Endodermal cell (in vitro differentiated cells): ENCODE data around the gene PLB1. TPM values are rescaled to one million over a fixed set of nuclear protein-coding genes. Genes with fewer than 3 reads are reported as not detected.

Experiments used
- DNase-seq: peaks from one replicate; pipeline ENCODE4 v3.0.0-alpha.2; 2017
- H3K27ac ChIP-seq: 2 replicates; pipeline ENCODE4 v1.5.1; 2013; ENCODE audit warnings: mild to moderate bottlenecking, low read depth, low read length, moderate library complexity
- H3K27me3 ChIP-seq: 2 replicates; pipeline ENCODE4 v1.6.1; 2013; ENCODE audit warnings: mild to moderate bottlenecking, low read length, moderate library complexity; ENCODE audit not compliant: insufficient read depth, control insufficient read depth, poor library complexity, severe bottlenecking
- H3K36me3 ChIP-seq: 2 replicates; pipeline ENCODE4 v1.7.0; 2013; ENCODE audit warnings: mild to moderate bottlenecking, low read length, moderate library complexity; ENCODE audit not compliant: control insufficient read depth, insufficient read depth
- H3K4me1 ChIP-seq: one replicate; pipeline ENCODE4 v1.7.0; 2013; ENCODE audit warnings: low read length; ENCODE audit not compliant: control insufficient read depth, insufficient read depth
- H3K4me3 ChIP-seq: 2 replicates; pipeline ENCODE4 v1.5.1; 2013; ENCODE audit warnings: mild to moderate bottlenecking, low read length, moderate library complexity
- H3K9ac ChIP-seq: 2 replicates; pipeline ENCODE4 v1.6.1; 2013; ENCODE audit warnings: mild to moderate bottlenecking, low read length, moderate library complexity; ENCODE audit not compliant: poor library complexity, severe bottlenecking; ENCODE audit errors: extremely low read depth
- H3K9me3 ChIP-seq: 2 replicates; pipeline ENCODE4 v1.6.1; 2013; ENCODE audit warnings: mild to moderate bottlenecking, low read length, moderate library complexity; ENCODE audit not compliant: control insufficient read depth
- H3K27ac Mint-ChIP-seq: 2 replicates; pipeline ENCODE4 v1.8.0; 2020; ENCODE audit warnings: mixed read lengths
- H3K27me3 Mint-ChIP-seq: 2 replicates; pipeline ENCODE4 v1.8.0; 2021; ENCODE audit warnings: mild to moderate bottlenecking, mixed read lengths; ENCODE audit not compliant: insufficient read depth
- H3K36me3 Mint-ChIP-seq: 2 replicates; pipeline ENCODE4 v1.8.0; 2020; ENCODE audit warnings: low read depth, mixed read lengths
- H3K4me1 Mint-ChIP-seq: 2 replicates; pipeline ENCODE4 v1.8.0; 2020; ENCODE audit warnings: mixed read lengths
- H3K4me3 Mint-ChIP-seq: 2 replicates; pipeline ENCODE4 v1.8.0; 2020; ENCODE audit warnings: mild to moderate bottlenecking, moderate library complexity, mixed read lengths
- H3K9me3 Mint-ChIP-seq: 2 replicates; pipeline ENCODE4 v1.8.0; 2020; ENCODE audit warnings: mild to moderate bottlenecking, mixed read lengths
- WGBS, 2 experiments: methylation state at CpG; one replicate each; pipeline versions ENCODE4 v1.1.5 to v1.1.7; 2013; ENCODE audit warnings: missing lambda C conversion rate in 2 of 2, mixed read lengths in 1 of 2; ENCODE audit not compliant: insufficient coverage in 1 of 2, insufficient read length in 1 of 2; 5-methylcytosine and 5-hydroxymethylcytosine counted together
- total RNA-seq, 2 donors: library from RNA; stranded (reverse); fragmentation: NEBNext Ultra II Directional in 1 of 2; extraction: Animal tissue kit (Norgen Biotek cat#: 25700) in 1 of 2; gene quantifications; 2 replicates in 1 of 2; 3 replicates in 1 of 2; pipeline ENCODE4 v1.2.1, GENCODE V29; 2021
- TF ChIP-seq, protein P1 (sequence below): fragments of 200-600 bp; sonication (generic); conservative IDR thresholded peaks from 2 replicates; pipeline ENCODE4 v1.5.0; 2021; ENCODE audit warnings: antibody characterized with exemption, mild to moderate bottlenecking

Gene PLB1
- total RNA-seq, 2 donors from 2014 or later: 0.35 to 0.38 TPM

DNA sequence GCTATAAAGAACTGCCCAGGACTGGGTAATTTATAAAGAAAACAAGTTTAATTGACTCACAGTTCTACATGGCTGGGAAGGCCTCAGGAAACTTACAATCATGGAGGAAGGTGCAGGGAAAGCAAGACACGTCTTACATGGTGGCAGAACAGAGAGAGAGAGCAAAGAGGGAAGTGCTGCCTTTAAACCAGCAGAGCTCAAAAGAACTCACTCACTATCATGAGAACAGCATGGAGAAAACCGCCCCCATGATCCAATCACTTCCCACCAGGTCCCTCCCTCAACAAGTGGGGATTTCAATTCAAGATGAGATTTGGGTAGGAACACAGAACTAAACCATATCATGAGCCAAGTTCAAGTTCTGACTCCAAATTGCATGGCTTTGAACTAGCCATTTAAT, 193.0 kb downstream of the PLB1 start:
- 60 to 86% methylated on average over 1 to 2 of the region's 2 CpGs for WGBS, 2 experiments

GRCh38 chr2:28689771-28690170, 193.9 kb downstream of the PLB1 start:
- no peak for DNase-seq
- Mint-ChIP-seq H3K36me3 (no peaks in the 10 kb centered on the region), H3K27ac (no peak overlapping the region), H3K4me3 (no peak overlapping the region), H3K4me1 (peaks cover 9% of the 10 kb centered on the region), H3K27me3 (no peaks in the 10 kb centered on the region), H3K9me3 (no peaks in the 10 kb centered on the region)
- Histone ChIP-seq H3K9ac (no peak overlapping the region), H3K9me3 (no peaks in the 10 kb centered on the region), H3K4me1 (peaks cover 3% of the 10 kb centered on the region), H3K36me3 (no peaks in the 10 kb centered on the region), H3K27ac (no peak overlapping the region), H3K27me3 (no peaks in the 10 kb centered on the region), H3K4me3 (no peak overlapping the region)
- 94 to 97% methylated on average over 2 of the region's 2 CpGs for WGBS, 2 experiments
- TF ChIP-seq, protein P1, sequence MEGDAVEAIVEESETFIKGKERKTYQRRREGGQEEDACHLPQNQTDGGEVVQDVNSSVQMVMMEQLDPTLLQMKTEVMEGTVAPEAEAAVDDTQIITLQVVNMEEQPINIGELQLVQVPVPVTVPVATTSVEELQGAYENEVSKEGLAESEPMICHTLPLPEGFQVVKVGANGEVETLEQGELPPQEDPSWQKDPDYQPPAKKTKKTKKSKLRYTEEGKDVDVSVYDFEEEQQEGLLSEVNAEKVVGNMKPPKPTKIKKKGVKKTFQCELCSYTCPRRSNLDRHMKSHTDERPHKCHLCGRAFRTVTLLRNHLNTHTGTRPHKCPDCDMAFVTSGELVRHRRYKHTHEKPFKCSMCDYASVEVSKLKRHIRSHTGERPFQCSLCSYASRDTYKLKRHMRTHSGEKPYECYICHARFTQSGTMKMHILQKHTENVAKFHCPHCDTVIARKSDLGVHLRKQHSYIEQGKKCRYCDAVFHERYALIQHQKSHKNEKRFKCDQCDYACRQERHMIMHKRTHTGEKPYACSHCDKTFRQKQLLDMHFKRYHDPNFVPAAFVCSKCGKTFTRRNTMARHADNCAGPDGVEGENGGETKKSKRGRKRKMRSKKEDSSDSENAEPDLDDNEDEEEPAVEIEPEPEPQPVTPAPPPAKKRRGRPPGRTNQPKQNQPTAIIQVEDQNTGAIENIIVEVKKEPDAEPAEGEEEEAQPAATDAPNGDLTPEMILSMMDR: no peak

More for the DNA sequence above, 193.0 kb downstream of the PLB1 start:
- no peak overlapping the region for H3K9ac ChIP-seq
- Mint-ChIP-seq H3K27ac (no peak overlapping the region), H3K4me3 (no peak overlapping the region), H3K4me1 (peaks cover 18% of the 10 kb centered on the region), H3K27me3 (no peaks in the 10 kb centered on the region), H3K36me3 (no peaks in the 10 kb centered on the region), H3K9me3 (no peaks in the 10 kb centered on the region)
- TF ChIP-seq, protein P1: no peak
- H3K27me3 ChIP-seq: no peaks in the 10 kb centered on the region
- H3K36me3 ChIP-seq: no peaks in the 10 kb centered on the region
- H3K4me3 ChIP-seq: no peak overlapping the region
- H3K27ac ChIP-seq: no peak overlapping the region
- peaks cover 4% of the 10 kb centered on the region for H3K4me1 ChIP-seq
- DNase-seq: no peak
- H3K9me3 ChIP-seq: no peaks in the 10 kb centered on the region

- 97 to 99% methylated on average over 3 of the region's 3 CpGs for WGBS, 2 experiments
- no peaks in the 10 kb centered on the region for H3K9me3 ChIP-seq
- Mint-ChIP-seq H3K36me3 (no peaks in the 10 kb centered on the region), H3K4me3 (no peak overlapping the region), H3K9me3 (no peaks in the 10 kb centered on the region), H3K4me1 (peaks cover 14% of the 10 kb centered on the region), H3K27me3 (no peaks in the 10 kb centered on the region), H3K27ac (no peak overlapping the region)
- no peak overlapping the region for H3K9ac ChIP-seq
- no peaks in the 10 kb centered on the region for H3K27me3 ChIP-seq
- H3K36me3 ChIP-seq: no peaks in the 10 kb centered on the region
- no peak overlapping the region for H3K4me3 ChIP-seq
- H3K4me1 ChIP-seq: peaks cover 3% of the 10 kb centered on the region
- H3K27ac ChIP-seq: peak overlapping the region; percentile 92
- TF ChIP-seq, protein P1: no peak
- DNase-seq: no peak
These were observed 196.6 kb downstream of the PLB1 start for GRCh38 chr2:28692411-28692810.
